GM12872 (cell line): ENCODE measurements around the gene COX4I1.

Experiments
- CTCF ChIP-seq: IDR thresholded peaks from 3 replicates; pipeline ENCODE4 v1.5.1; 2011; ENCODE audit warnings: low read depth, mild to moderate bottlenecking, low read length, moderate library complexity; ENCODE audit not compliant: insufficient read depth

Gene COX4I1

DNA sequence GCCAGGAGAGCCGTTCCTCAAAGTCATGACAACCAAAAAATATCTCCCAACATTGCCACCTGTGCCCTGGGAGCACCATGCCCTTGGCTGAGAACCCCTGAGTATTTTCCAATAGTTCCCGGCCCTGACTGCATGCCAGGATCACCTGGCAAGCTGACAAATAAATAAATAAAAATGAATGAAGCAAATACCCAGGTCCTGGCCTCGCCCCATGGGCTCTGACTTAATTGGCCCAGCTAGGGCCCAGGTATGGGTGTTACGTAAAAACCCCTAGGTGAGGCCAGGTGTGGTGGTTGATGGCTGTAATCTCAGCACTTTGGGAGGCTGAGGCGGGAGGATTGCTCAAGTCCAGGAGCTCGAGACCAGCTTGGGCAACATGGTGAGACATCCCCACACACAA, 45.9 kb upstream of the COX4I1 start:
- TF ChIP-seq CTCF, result no peak

DNA sequence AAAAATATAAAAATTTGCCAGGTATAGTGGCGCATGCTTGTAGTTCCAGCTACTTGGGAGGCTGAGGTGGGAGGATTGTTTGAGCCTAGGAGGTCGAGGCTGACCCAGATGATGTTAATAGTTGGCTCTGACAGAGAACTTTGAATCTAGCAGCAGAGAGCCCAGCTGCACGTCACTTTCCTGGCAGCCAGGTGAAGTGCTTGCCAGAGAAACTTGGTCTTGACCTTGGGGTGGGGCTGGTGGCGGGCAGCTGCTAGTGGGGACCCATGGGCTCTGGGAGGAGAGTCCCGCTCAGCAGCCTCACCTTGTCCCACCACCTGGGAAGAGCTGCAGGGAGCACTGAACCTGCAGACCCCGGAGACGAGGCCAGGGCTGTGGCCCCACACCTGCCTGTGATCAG, 45.5 kb upstream of the COX4I1 start:
- no peak for TF ChIP-seq CTCF

DNA sequence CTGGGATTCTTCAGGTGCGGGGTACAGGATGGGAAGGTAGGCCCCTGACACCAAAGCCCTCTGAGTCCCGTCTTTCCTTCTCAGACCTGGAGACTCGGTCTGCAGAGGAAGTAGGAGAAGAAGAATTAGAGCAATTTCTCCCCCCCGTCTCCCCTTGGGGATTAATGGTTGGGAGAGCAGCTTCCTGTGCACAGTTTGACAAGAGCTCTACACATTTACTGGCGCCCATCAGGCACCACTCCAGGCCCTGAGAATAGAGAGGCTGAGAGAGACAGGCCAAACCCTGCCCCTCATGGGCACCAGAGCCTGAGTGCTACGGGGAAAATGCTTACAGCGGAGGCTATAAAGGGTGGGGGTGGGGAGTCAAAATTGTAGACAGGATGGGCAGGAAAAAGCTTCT, 45.1 kb upstream of the COX4I1 start:
- no peak for TF ChIP-seq CTCF

DNA sequence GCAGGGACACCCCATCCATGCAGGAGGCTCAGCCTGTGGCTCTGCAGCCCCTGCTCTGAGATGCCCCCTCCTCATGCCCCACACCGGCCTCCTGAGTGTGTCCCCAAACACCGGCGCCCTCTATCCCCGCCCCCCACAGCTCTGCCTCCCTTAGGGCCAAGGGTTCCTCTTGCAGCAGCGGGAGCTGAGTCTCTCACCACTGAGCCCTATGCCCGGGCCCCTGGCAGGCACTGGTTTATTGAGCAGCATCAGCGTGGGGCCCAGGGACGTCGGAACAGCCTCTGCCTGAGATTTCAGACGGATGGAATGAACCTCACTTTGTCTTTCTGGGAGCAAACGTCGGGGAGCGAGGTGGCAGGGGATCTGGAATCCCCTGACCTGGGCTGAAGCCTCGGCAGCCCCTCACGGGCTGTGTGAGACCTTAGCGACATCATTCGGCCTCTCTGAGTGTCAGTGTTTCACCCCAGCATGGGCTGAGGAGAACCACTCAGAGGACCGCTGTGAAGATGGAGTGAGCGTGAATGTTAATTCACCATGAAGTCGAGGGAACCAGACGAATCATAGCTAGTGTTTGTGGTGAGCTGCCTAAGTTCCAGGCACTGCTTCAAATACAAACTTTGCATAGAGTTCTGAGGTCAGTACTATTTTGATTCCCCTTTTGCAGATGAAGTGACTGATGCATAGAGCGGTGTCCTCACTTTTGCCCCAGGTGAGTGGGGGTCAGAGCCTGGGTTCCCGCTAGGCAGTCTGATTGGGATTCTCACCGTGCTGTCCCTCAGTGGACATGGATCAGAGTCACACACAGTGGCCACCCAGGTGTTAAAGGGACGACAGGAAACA, 43.3 kb upstream of the COX4I1 start:
- TF ChIP-seq CTCF, result no peak

DNA sequence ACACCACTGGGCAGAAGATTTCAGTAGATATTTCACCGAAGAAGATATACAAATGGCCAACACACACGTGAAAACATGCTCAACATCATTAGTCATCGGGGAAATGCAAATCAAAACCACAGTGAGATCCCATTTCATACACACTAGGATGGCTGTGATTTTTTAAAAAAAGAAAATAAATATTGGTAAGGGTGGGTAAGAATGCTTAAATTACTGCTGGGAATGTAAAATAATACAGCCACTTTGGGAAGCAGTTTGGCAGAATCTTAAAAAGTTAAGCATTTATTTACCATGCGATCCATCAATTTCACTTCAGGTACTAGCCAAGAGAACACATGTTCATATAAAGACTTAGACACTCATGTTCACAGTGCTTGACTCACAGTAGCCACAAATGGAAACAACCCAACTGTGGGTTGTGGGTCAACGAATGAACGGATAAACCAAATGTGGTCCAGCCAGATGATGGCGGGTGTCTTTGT, 42.1 kb upstream of the COX4I1 start:
- no peak for TF ChIP-seq CTCF

- TF ChIP-seq CTCF, result no peak
Observed at GRCh38 chr16:85759136-85759535, 40.4 kb upstream of the COX4I1 start.

DNA sequence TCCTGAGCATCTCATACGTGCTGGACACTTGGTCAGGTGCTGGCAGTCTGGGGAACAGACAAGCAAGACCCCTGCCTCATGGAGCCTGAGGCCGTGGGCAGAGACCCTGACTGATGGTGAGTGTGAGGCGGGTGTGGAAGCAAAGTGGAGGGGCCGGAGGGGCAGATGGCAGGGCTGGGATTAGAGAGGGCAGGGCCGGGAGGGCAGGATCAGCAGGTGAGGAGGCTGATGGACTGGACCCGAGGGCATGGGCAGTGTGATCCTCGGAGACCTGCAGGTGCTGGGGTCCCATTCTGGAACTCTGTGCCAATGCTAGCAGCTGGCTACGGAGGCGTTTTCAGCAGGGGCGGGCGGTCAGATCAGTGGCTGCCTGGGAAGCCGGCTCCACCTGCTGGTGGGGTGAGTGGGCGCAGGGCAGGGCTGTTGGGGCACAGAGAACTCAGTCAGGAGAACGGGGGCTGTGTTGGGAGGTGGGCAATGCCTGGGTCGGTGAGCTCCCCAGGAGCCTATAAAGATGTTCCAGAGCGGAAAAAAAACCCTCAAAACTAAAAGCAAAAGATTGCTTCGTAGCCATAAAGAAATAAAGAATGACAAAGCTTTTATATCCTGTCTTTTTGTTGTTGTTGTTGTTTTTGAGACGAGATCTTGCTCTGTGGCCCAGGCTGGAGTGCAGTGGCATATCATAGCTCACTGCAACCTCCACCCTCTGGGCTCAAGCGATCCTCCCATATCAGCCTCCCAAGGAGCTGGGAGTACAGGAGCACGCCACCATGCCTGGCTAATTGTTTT, 39.7 kb upstream of the COX4I1 start:
- peak; percentile 79 for TF ChIP-seq CTCF
